Heart right ventricle (tissue), 16 donors: ENCODE data around the gene ARPP21. TPM values are rescaled to one million over a fixed set of nuclear protein-coding genes. Genes with fewer than 3 reads are reported as not detected.

ENCODE experiments used
- ATAC-seq, 8 donors: fragments of 200-7000 bp; cut with Tn5 transposase; one replicate each; pipeline ENCODE4 v1.9.1; 2020; ENCODE audit warnings: mild to moderate bottlenecking in 8 of 8, moderate library complexity in 8 of 8, moderate number of reproducible peaks in 1 of 8
- DNase-seq, 2 donors: peaks; one replicate each; pipeline ENCODE4 v3.0.0-alpha.2; 2020
- H3K27ac ChIP-seq, 10 donors: fragments of 200-600 bp; sonication (generic) in 2 of 10; one replicate each; pipeline versions ENCODE4 v1.5.0 to v1.8.0; 2020 to 2022; ENCODE audit warnings: mild to moderate bottlenecking in 3 of 10
- H3K27me3 ChIP-seq, 7 donors: fragments of 200-600 bp; one replicate each; pipeline ENCODE4 v1.8.0; 2021 to 2022; ENCODE audit warnings: mild to moderate bottlenecking in 2 of 7
- H3K36me3 ChIP-seq, 9 donors: fragments of 200-600 bp; sonication (generic) in 1 of 9; one replicate each; pipeline versions ENCODE4 v1.5.0 to v1.8.0; 2020 to 2022; ENCODE audit warnings: mild to moderate bottlenecking in 2 of 9
- H3K4me1 ChIP-seq, 9 donors: fragments of 200-600 bp; sonication (generic) in 1 of 9; one replicate each; pipeline versions ENCODE4 v1.5.0 to v1.8.0; 2020 to 2022; ENCODE audit warnings: mild to moderate bottlenecking in 4 of 9
- H3K4me3 ChIP-seq, 10 donors: fragments of 200-600 bp; sonication (generic) in 2 of 10; one replicate each; pipeline versions ENCODE4 v1.5.0 to v1.8.0; 2020 to 2022; ENCODE audit warnings: mild to moderate bottlenecking in 7 of 10, moderate library complexity in 2 of 10
- H3K9me3 ChIP-seq, 11 donors: fragments of 200-600 bp in 10 of 11; sonication (generic) in 2 of 11; one replicate each; pipeline versions ENCODE4 v1.5.0 to v1.8.0; 2013 to 2022; ENCODE audit warnings: mild to moderate bottlenecking in 2 of 11, control low read depth in 1 of 11, moderate library complexity in 1 of 11
- WGBS, 2 donors: extraction: QIAGEN DNeasy Blood & Tissue Kit; methylation state at CpG; one replicate each; pipeline ENCODE4 v1.1.7; 2013; ENCODE audit warnings: inconsistent platforms in 1 of 2; 5-methylcytosine and 5-hydroxymethylcytosine counted together
- intact Hi-C, 10 donors: fragments of 100-400 bp; cut with DNase I; formaldehyde crosslinking; loops; one replicate each; pipeline versions ENCODE4 v1.11.1 to v1.14.2; 2022
- polyA plus RNA-seq, 2 donors: library from polyadenylated mRNA; stranded (reverse); fragments of 200-250 nt; gene quantifications; one replicate each; pipeline ENCODE4 v1.2.3, GENCODE V29; 2013
- total RNA-seq, 10 donors: library from RNA; stranded (reverse); fragmentation: NEBNext Ultra II Directional in 3 of 10; extraction: Animal tissue kit (Norgen Biotek cat#: 25700) in 3 of 10; gene quantifications; one replicate each; pipeline versions ENCODE4 v1.2.1 to v1.2.4, GENCODE V29; 2021 to 2023
- TF ChIP-seq, protein P1 (sequence below), 9 donors: fragments of 200-600 bp; sonication (generic) in 2 of 9; IDR thresholded peaks; one replicate each; pipeline versions ENCODE4 v1.5.0 to v1.8.0; 2021 to 2022; ENCODE audit warnings: antibody characterized with exemption in 9 of 9, mild to moderate bottlenecking in 5 of 9, moderate library complexity in 1 of 9
- donor health status: Arrhythmogenic right ventricular cardiomyopathy.
- donor health status: ischemic (EF 13 %, LVEDD 7.1; RV severe dilation, severe dysfunction).
- donor health status: healthy with polysubstance abuse.
- donor health status: DM: no; HTN: yes; CAD: no.
- donor health status: DM: no; HTN: no; CAD: no.
- donor health status: ischemic (EF 25% LVEDD 6.9; RV normal size, moderate dysfunction).
- donor health status: ischemic (EF 25% LVEDD 5.7; RV mildly dilated, moderate dysfunction).
- donor health status: healthy.
- donor health status: DM: yes; HTN: yes; CAD: no.
- donor health status: Ischemic cardiomyopathy.
- donor health status: ischemic (EF 35%, LVEDD 5.7; RV mildly dilated, moderate dysfunction).
- donor health status: nonischemic (EF 11% LVEDD 7.7; RV severe dilation, severe dysfunction).
- donor health status: DM: yes; HTN: yes; CAD: no.
- donor health status: PGD.
- donor health status: ischemic (EF 29% LVEDD 5.4; RV normal size, mild dysfunction).
- donor health status: nonischemic (EF 23%, LVEDD 6.1; RV moderate dilation, normal function).

Gene ARPP21
- total and polyA plus RNA-seq, 12 donors, result 0.06 TPM; not detected in 11

DNA sequence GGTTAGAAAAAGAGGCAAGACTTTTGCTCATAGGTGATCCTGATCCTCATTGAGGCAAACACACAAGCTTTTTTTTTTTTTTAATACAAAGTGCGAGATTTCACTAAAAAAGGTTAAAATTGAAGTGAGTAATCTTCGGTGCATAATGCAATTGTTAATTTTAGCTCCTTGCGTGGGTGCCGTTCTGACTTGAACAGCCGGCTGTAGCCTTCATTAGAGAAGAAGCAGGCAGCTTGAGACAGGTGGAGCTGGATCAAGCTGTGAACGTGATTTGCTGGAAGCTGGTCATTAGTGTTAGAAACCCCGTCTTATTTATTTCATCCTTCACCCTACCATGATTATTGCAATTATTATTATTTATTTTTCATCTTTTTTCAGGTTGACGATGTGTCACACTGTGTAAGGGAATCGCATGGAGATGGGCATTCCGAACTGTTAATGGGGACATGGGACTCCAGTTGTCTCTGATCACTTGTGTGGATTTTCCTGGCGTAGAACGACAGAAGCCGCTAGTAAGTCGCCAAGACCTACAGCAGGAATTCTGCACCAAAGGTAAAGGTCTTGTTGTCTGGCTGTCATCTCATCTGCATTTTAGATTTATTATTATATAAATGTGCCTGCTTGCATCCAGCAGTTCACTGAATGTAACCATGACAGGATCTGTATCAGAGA, 40.2 kb downstream of the ARPP21 start:
- TF ChIP-seq, protein P1, sequence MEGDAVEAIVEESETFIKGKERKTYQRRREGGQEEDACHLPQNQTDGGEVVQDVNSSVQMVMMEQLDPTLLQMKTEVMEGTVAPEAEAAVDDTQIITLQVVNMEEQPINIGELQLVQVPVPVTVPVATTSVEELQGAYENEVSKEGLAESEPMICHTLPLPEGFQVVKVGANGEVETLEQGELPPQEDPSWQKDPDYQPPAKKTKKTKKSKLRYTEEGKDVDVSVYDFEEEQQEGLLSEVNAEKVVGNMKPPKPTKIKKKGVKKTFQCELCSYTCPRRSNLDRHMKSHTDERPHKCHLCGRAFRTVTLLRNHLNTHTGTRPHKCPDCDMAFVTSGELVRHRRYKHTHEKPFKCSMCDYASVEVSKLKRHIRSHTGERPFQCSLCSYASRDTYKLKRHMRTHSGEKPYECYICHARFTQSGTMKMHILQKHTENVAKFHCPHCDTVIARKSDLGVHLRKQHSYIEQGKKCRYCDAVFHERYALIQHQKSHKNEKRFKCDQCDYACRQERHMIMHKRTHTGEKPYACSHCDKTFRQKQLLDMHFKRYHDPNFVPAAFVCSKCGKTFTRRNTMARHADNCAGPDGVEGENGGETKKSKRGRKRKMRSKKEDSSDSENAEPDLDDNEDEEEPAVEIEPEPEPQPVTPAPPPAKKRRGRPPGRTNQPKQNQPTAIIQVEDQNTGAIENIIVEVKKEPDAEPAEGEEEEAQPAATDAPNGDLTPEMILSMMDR (IDR thresholded peaks at IDR 0.05), result no peak
- DNase-seq, result no peak
- H3K9me3 ChIP-seq, result no peaks in the 10 kb centered on the region
- no peak overlapping the region for H3K27ac ChIP-seq
- no peaks in the 10 kb centered on the region for H3K36me3 ChIP-seq
- intact Hi-C loops, result no loop called here
- H3K27me3 ChIP-seq, result peaks cover 0 to 24% (median 6%) of the 10 kb centered on the region in 7 donors
- WGBS, 2 donors, result 90 to 93% methylated on average over 14 of the region's 14 CpGs
- no peaks in the 10 kb centered on the region for H3K4me1 ChIP-seq
- ATAC-seq, result no peak
- H3K4me3 ChIP-seq, result no peak overlapping the region

DNA sequence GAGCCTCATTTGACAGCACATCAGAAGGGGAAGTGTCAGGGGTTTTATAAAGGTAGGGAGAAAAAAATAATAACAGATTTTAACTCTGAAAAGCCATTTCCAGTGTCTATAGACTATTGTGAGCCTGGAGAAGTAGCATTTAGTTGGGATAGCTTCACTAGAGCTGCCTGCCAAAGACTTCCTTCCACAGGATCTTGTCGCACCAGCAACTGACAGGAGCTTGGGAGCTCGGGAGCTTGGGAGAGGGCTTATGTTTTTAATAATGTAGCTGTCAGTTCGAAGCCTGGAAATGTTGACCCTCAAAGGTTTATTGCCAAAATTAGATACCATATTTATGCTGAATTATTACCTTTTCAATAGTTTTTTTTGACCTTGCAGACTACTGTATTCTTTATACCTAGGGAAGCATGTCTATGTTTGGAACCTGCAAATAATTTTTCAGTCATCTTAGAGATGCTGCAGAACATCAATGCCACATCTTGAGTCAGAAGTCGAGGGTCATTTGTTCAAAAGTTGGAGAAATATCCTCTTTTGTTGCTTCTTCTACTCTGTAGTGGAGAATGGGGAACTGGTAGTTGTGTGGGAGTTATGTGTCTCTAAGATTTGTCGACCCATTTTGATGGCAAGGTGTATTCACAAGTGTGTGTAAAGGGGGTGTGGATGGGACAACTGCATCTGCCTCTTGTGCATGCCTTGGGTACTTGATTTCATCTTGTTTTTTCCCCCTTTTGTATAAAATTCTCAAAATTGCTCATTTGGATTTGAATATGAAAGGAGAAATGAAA, 41.7 kb downstream of the ARPP21 start:
- Histone ChIP-seq H3K4me1 (no peaks in the 10 kb centered on the region), H3K27ac (no peak overlapping the region), H3K9me3 (no peaks in the 10 kb centered on the region), H3K4me3 (no peak overlapping the region), H3K27me3 (peaks cover 0 to 27% (median 6%) of the 10 kb centered on the region in 7 donors), H3K36me3 (no peaks in the 10 kb centered on the region)
- DNase-seq, result no peak
- WGBS, 2 donors, result 49 to 50% methylated on average over 5 of the region's 5 CpGs
- TF ChIP-seq, protein P1 (IDR thresholded peaks at IDR 0.05), result no peak
- intact Hi-C loops, result no loop called here
- no peak for ATAC-seq

DNA sequence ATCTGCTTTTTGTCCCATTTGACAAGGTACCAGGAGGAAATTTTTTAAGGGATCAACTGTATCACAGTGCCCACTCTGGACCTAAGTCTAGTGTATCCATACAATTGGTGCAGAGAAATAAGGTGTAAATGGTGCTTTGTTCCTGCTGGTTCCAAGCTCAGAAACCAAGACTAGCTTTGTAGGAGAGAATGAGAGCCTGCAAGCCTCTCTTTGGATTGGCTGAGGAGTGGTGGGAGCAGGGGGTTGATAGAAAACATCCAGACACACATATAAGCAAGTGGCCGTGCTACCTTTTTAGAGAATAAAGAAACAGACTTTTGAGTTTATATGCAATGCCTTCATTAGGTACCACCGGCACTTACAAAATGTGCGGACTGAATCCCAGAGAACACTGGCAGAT, 45.8 kb downstream of the ARPP21 start:
- Histone ChIP-seq H3K36me3 (no peaks in the 10 kb centered on the region), H3K4me1 (no peaks in the 10 kb centered on the region), H3K4me3 (no peak overlapping the region), H3K9me3 (no peaks in the 10 kb centered on the region), H3K27me3 (peaks cover 0 to 25% (median 6%) of the 10 kb centered on the region in 7 donors), H3K27ac (no peak overlapping the region)
- intact Hi-C loops, result no loop called here
- WGBS, 2 donors, result 94 to 95% methylated on average over 3 of the region's 3 CpGs
- no peak for ATAC-seq
- TF ChIP-seq, protein P1 (IDR thresholded peaks at IDR 0.05), result no peak
- DNase-seq, result no peak

DNA sequence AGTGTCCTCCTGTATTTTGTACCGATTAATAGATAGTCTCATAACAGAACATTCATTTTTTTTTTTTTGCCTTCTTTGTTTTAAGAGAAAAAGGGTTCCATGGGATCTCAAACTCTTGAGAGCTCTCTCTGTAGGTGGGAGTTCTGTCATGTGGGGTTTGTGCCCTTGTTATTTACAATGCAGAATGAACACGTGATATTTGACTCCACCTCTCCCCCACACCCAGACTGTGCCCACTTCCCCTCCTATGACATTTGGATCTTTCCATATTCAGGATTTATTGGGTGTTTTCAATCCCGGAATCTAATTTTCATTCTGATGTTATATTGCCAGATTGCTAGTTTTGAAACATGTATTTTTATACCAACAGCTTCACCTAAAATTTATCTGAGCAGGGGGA, 49.5 kb downstream of the ARPP21 start:
- ATAC-seq (no peak), DNase-seq (no peak)
- Histone ChIP-seq H3K4me3 (no peak overlapping the region), H3K27ac (no peak overlapping the region), H3K4me1 (no peaks in the 10 kb centered on the region), H3K36me3 (no peaks in the 10 kb centered on the region), H3K27me3 (peaks cover 0 to 11% (median 0%) of the 10 kb centered on the region in 7 donors), H3K9me3 (no peaks in the 10 kb centered on the region)
- TF ChIP-seq, protein P1 (IDR thresholded peaks at IDR 0.05), result no peak
- intact Hi-C loops, result no loop called here
- 80 to 94% methylated on average over 3 of the region's 3 CpGs for WGBS, 2 donors
